Prostate gland (tissue), 2 donors: ENCODE data around the gene MYCBP2. TPM values are rescaled to one million over a fixed set of nuclear protein-coding genes. Genes with fewer than 3 reads are reported as not detected.

ENCODE experiments used
- DNase-seq: peaks from one replicate; pipeline ENCODE4 v3.0.0-alpha.2; 2019; ENCODE audit warnings: low spot score
- H3K27ac ChIP-seq, 2 donors: fragments of 200-600 bp; sonication (generic); 2 replicates each; pipeline ENCODE4 v1.5.1; 2017 to 2019
- H3K27me3 ChIP-seq: fragments of 200-600 bp; sonication (generic); replicated peaks from 2 replicates; pipeline ENCODE4 v1.5.1; 2019; ENCODE audit not compliant: insufficient read depth
- H3K36me3 ChIP-seq, 2 donors: fragments of 200-600 bp; sonication (generic); 1 replicate in 1 of 2; 2 replicates in 1 of 2; pipeline versions ENCODE4 v1.5.1 to v1.8.1; 2017 to 2019
- H3K4me1 ChIP-seq: fragments of 200-600 bp; sonication (generic); replicated peaks from 2 replicates; pipeline ENCODE4 v1.5.1; 2019
- H3K4me3 ChIP-seq, 2 donors: fragments of 200-600 bp; sonication (generic); 2 replicates each; pipeline ENCODE4 v1.5.1; 2017 to 2019
- H3K9me3 ChIP-seq: fragments of 200-600 bp; sonication (generic); 2 replicates; pipeline ENCODE4 v1.5.1; 2017
- POLR2A ChIP-seq: fragments of 450-650 bp; IDR thresholded peaks from one replicate; pipeline ENCODE4 v1.6.1; 2016; ENCODE audit warnings: antibody characterized with exemption, mild to moderate bottlenecking
- POLR2AphosphoS5 ChIP-seq: sonication (generic); formaldehyde crosslinking; IDR thresholded peaks from one replicate; pipeline ENCODE4 v1.6.1; 2017; ENCODE audit warnings: antibody characterized with exemption
- WGBS: methylation state at CpG from one replicate; pipeline ENCODE4 v1.1.5; 2018; 5-methylcytosine and 5-hydroxymethylcytosine counted together
- intact Hi-C: fragments of 100-400 bp; cut with DNase I; formaldehyde crosslinking; loops from one replicate; pipeline ENCODE4 v1.14.2; 2022
- total RNA-seq, 2 donors: library from RNA; depleted of rRNA; stranded (reverse); fragments of >200 nt; gene quantifications; one replicate each; pipeline ENCODE4 v1.1.0, GENCODE V29; 2016
- TF ChIP-seq, protein P1 (sequence below), 4 experiments: fragments of 200-600 bp in 2 of 4; fragments of 450-650 bp in 2 of 4; sonication (generic) in 2 of 4; IDR thresholded peaks; 1 replicate in 3 of 4; 2 replicates in 1 of 4; pipeline ENCODE4 v1.5.1; 2016 to 2019; ENCODE audit warnings: antibody characterized with exemption in 4 of 4, mild to moderate bottlenecking in 2 of 4, moderate library complexity in 2 of 4

MYCBP2 gene
- total RNA-seq, 2 donors from 2014 or later, result 127 to 132 TPM

DNA sequence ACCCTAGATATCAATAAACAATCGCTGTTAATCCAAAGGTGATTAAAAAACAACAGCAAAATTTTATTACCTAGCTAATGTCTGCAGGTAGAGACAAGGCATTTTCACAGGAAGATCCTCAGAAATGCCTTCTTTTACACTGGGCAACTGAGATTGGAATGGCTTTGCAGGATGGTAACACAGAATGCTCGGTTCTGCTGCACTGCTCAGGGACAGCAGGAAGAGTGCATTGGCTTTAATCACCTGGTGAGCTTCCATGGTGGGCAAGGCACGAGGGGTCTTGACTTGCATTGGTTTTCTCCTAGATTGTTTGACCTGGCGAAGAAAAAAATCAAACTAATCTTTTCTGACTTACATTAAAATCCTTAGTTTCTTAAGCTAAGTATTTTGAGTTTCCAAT is 231.6 kb downstream of the MYCBP2 start:
- no peak for TF ChIP-seq POLR2AphosphoS5
- TF ChIP-seq POLR2A, result no peak
- TF ChIP-seq, protein P1, sequence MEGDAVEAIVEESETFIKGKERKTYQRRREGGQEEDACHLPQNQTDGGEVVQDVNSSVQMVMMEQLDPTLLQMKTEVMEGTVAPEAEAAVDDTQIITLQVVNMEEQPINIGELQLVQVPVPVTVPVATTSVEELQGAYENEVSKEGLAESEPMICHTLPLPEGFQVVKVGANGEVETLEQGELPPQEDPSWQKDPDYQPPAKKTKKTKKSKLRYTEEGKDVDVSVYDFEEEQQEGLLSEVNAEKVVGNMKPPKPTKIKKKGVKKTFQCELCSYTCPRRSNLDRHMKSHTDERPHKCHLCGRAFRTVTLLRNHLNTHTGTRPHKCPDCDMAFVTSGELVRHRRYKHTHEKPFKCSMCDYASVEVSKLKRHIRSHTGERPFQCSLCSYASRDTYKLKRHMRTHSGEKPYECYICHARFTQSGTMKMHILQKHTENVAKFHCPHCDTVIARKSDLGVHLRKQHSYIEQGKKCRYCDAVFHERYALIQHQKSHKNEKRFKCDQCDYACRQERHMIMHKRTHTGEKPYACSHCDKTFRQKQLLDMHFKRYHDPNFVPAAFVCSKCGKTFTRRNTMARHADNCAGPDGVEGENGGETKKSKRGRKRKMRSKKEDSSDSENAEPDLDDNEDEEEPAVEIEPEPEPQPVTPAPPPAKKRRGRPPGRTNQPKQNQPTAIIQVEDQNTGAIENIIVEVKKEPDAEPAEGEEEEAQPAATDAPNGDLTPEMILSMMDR (IDR thresholded peaks at IDR 0.05), result no peak
- H3K36me3 ChIP-seq, result no peaks in the 10 kb centered on the region
- intact Hi-C loops, result no loop called here
- H3K4me1 ChIP-seq, result no peaks in the 10 kb centered on the region
- no peak overlapping the region for H3K4me3 ChIP-seq
- WGBS, result 93% methylated on average over 4 of the region's 4 CpGs
- no peaks in the 10 kb centered on the region for H3K27me3 ChIP-seq
- no peak for DNase-seq
- no peaks in the 10 kb centered on the region for H3K9me3 ChIP-seq
- H3K27ac ChIP-seq, result no peak overlapping the region

DNA sequence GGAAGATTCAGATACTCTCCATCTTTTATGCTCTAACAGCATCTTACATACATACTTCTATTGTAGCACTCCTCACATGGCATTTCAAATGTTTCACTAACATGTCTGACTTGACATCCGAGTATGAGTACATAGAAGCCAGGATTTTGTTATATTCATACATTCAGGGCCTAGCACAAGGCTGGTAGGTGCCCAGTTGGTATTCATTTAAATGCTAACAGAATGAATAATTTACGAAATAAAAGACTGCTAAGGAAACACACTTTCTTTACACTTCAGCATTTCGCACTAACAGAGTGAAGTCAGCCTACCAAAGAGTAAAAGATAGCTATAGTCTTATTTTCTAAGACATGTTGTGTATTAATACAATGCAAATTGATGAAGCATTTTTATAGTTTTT is 232.1 kb downstream of the MYCBP2 start:
- Histone ChIP-seq H3K9me3 (no peaks in the 10 kb centered on the region), H3K36me3 (no peaks in the 10 kb centered on the region), H3K27ac (no peak overlapping the region), H3K4me3 (no peak overlapping the region), H3K4me1 (no peaks in the 10 kb centered on the region), H3K27me3 (no peaks in the 10 kb centered on the region)
- 98% methylated on average over 3 of the region's 3 CpGs for WGBS
- TF ChIP-seq POLR2A (no peak), POLR2AphosphoS5 (no peak)
- TF ChIP-seq, protein P1 (IDR thresholded peaks at IDR 0.05), result no peak
- intact Hi-C loops, result no loop called here
- no peak for DNase-seq

DNA sequence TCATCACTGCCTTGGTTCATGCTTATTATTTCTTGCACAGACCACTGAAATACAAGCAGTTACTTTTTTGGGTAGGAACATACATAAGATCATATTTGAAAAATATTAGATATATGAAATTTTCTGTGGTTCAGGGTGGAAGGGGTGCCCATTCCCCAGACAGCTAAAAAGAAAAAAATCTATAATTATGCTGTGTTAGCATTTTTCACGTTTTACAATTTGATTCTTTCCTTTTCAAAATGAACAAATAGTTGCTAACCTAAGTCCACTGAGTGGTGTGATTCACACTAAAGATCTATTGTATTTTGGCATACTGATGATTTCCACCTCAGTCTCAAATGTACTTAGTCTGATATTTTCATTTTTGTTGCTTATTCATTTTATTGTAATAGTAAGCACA is 233.2 kb downstream of the MYCBP2 start:
- no peaks in the 10 kb centered on the region for H3K4me1 ChIP-seq
- H3K27ac ChIP-seq, result no peak overlapping the region
- no peak overlapping the region for H3K4me3 ChIP-seq
- H3K9me3 ChIP-seq, result no peaks in the 10 kb centered on the region
- intact Hi-C loops, result no loop called here
- DNase-seq, result no peak
- no peaks in the 10 kb centered on the region for H3K27me3 ChIP-seq
- no peaks in the 10 kb centered on the region for H3K36me3 ChIP-seq
- TF ChIP-seq, protein P1 (IDR thresholded peaks at IDR 0.05), result no peak
- 76% methylated on average over 1 of the region's 1 CpG for WGBS

DNA sequence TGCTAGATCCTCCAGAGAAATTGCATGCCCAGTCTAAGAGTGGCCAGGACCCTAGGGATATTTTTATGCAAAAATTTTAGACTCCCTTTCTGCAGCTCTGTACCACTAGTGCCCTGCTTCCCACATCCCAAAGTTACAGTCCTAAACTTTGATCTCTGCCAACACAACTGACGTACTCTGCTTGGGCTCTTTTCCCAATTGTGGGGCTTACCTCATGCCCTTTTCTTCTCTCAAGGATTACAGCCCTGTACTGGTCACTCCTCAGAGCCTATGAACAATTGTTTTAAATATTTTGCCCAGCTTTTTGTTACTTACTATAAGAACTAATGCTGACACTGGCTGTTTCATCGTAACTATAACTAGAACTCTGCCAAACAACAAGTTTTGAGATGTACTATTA is 242.1 kb downstream of the MYCBP2 start:
- Histone ChIP-seq H3K36me3 (peaks cover 0 to 9% of the 10 kb centered on the region in 2 donors), H3K4me3 (no peak overlapping the region), H3K27me3 (no peaks in the 10 kb centered on the region), H3K4me1 (no peaks in the 10 kb centered on the region), H3K9me3 (no peaks in the 10 kb centered on the region), H3K27ac (no peak overlapping the region)
- intact Hi-C loops, result no loop called here
- 98% methylated on average over 2 of the region's 2 CpGs for WGBS
- no peak for DNase-seq
- TF ChIP-seq, protein P1 (IDR thresholded peaks at IDR 0.05), result no peak
- TF ChIP-seq POLR2A, result no peak
- TF ChIP-seq POLR2AphosphoS5, result no peak

DNA sequence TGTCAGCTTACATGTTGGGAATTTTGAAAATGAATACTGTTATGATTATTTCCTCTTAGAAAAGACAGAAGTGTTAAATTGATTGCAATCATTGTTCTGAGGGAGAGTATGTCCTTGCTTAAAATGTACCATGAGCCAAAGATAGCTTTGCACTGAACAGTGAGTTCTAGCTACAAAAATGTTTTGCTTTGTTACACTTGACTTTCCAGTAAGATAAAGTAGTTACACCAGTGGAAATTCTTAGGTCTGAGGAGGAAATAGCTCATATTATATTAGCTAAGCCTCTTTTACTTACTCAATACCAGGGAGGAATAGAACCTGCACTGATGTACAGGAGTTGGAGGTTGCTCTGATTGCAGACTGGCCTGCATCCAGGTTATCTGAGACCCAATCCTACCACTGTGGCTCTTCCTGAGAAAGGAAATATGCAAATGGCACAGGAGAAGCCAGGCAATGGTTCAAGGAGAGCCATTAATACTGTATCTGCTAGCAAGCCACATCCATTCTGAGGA is 246.9 kb downstream of the MYCBP2 start:
- peaks cover 0 to 9% of the 10 kb centered on the region in 2 donors for H3K36me3 ChIP-seq
- intact Hi-C loops, result no loop called here
- H3K4me3 ChIP-seq, result no peak overlapping the region
- no peaks in the 10 kb centered on the region for H3K4me1 ChIP-seq
- H3K27ac ChIP-seq, result no peak overlapping the region
- no peak for DNase-seq
- TF ChIP-seq POLR2A, result no peak
- TF ChIP-seq, protein P1 (IDR thresholded peaks at IDR 0.05), result no peak
- TF ChIP-seq POLR2AphosphoS5, result no peak
- H3K9me3 ChIP-seq, result no peaks in the 10 kb centered on the region
- no peaks in the 10 kb centered on the region for H3K27me3 ChIP-seq
